Epithelial cell of prostate (primary cell): Measurements from ENCODE around the gene NOL3.

Source experiments
- DNase-seq: peaks from one replicate; pipeline ENCODE4 v3.0.0-alpha.2; 2011; ENCODE audit warnings: low read depth, low spot score
- H3K27ac ChIP-seq: fragments of 450-650 bp; 2 replicates; pipeline ENCODE4 v1.5.1; 2017; ENCODE audit warnings: mild to moderate bottlenecking

The NOL3 gene

GRCh38 chr16:67201411-67202345 lies 31.3 kb downstream of the NOL3 start:
- DNase-seq = no peak
- no peak overlapping the region for H3K27ac ChIP-seq

- no peak for DNase-seq
- H3K27ac ChIP-seq = no peak overlapping the region
Measured at GRCh38 chr16:67202426-67202825, 32.1 kb downstream of the NOL3 start.

- DNase-seq = no peak
- H3K27ac ChIP-seq = no peak overlapping the region
Measured at GRCh38 chr16:67202956-67203493, 32.7 kb downstream of the NOL3 start.

- H3K27ac ChIP-seq = no peak overlapping the region
- no peak for DNase-seq
Measured at GRCh38 chr16:67204076-67204475, 33.7 kb downstream of the NOL3 start.

- no peak for DNase-seq
- H3K27ac ChIP-seq = peak overlapping the region; percentile 70
Measured at GRCh38 chr16:67206129-67206837, 35.9 kb downstream of the NOL3 start.

GRCh38 chr16:67206838-67207248 lies 36.5 kb downstream of the NOL3 start:
- no peak for DNase-seq
- H3K27ac ChIP-seq = peak overlapping the region; percentile 70

GRCh38 chr16:67207249-67208091 lies 37.1 kb downstream of the NOL3 start:
- H3K27ac ChIP-seq = peak overlapping the region; percentile 70
- no peak for DNase-seq

GRCh38 chr16:67208154-67208896 lies 38.0 kb downstream of the NOL3 start:
- DNase-seq = no peak
- peak overlapping the region; percentile 70 for H3K27ac ChIP-seq

GRCh38 chr16:67209565-67209964 lies 39.2 kb downstream of the NOL3 start:
- no peak overlapping the region for H3K27ac ChIP-seq
- DNase-seq = no peak

GRCh38 chr16:67210069-67210937 lies 40.0 kb downstream of the NOL3 start:
- no peak for DNase-seq

GRCh38 chr16:67211674-67212073 lies 41.3 kb downstream of the NOL3 start:
- DNase-seq = no peak
- no peak overlapping the region for H3K27ac ChIP-seq

More at GRCh38 chr16:67210069-67210937, 40.0 kb downstream of the NOL3 start:
- no peak overlapping the region for H3K27ac ChIP-seq

- H3K27ac ChIP-seq = peak overlapping the region; percentile 81
- DNase-seq = no peak
Measured at GRCh38 chr16:67212766-67213165, 42.4 kb downstream of the NOL3 start.

GRCh38 chr16:67213197-67214019 lies 43.1 kb downstream of the NOL3 start:
- no peak for DNase-seq
- H3K27ac ChIP-seq = peak overlapping the region; percentile 81

GRCh38 chr16:67215706-67216105 lies 45.4 kb downstream of the NOL3 start:
- no peak overlapping the region for H3K27ac ChIP-seq
- no peak for DNase-seq

GRCh38 chr16:67216612-67217490 lies 46.5 kb downstream of the NOL3 start:
- DNase-seq = no peak
- no peak overlapping the region for H3K27ac ChIP-seq

- no peak for DNase-seq
- no peak overlapping the region for H3K27ac ChIP-seq
Measured at GRCh38 chr16:67223992-67224391, 53.7 kb downstream of the NOL3 start.
